Left ventricle myocardium inferior (tissue), 1 donor: ENCODE data around the gene GTF2H2. TPM values are rescaled to one million over a fixed set of nuclear protein-coding genes. Genes with fewer than 3 reads are reported as not detected.
"Not testable (repeated sequence)": the region's sequence is repeated elsewhere in the genome, so short reads cannot be mapped to it uniquely, and the experiment has no call there.

Experiments
- DNase-seq: peaks from one replicate; pipeline ENCODE4 v3.0.0-alpha.2; 2020
- H3K27ac ChIP-seq: fragments of 200-600 bp; replicated peaks from 2 replicates; pipeline ENCODE4 v1.8.0; 2021
- H3K27me3 ChIP-seq: fragments of 200-600 bp; 2 replicates; pipeline ENCODE4 v1.8.0; 2021; ENCODE audit warnings: low read depth
- H3K36me3 ChIP-seq: fragments of 200-600 bp; 2 replicates; pipeline ENCODE4 v1.8.0; 2021
- H3K4me1 ChIP-seq: fragments of 200-600 bp; 2 replicates; pipeline ENCODE4 v1.8.0; 2021
- H3K4me3 ChIP-seq: fragments of 200-600 bp; 2 replicates; pipeline ENCODE4 v1.8.0; 2021; ENCODE audit warnings: mild to moderate bottlenecking, moderate library complexity
- H3K9me3 ChIP-seq: fragments of 200-600 bp; replicated peaks from 2 replicates; pipeline ENCODE4 v1.8.0; 2021
- intact Hi-C: fragments of 100-400 bp; cut with micrococcal nuclease; formaldehyde crosslinking; loops from one replicate; pipeline ENCODE4 v1.11.0; 2022
- long read RNA-seq: library from polyadenylated mRNA; unstranded; transcript quantifications from one replicate; pipeline ENCODE4 v2.0.0, GENCODE V29; 2021
- total RNA-seq: library from RNA; stranded (reverse); fragmentation: NEBNext Ultra II Directional; extraction: Animal tissue kit (Norgen Biotek cat#: 25700); gene quantifications from one replicate; pipeline ENCODE4 v1.2.1, GENCODE V29; 2021
- donor health status: DM: no; HTN: yes; CAD: no; lungs with severe emphysema.

The GTF2H2 gene
- total RNA-seq = 14.1 TPM
- long read RNA-seq, full-length matches to known transcripts = 2 of 6 reads
- long read RNA-seq, partial matches to known transcripts = 1 of 6 reads
- long read RNA-seq, other reads (novel, unspliced or antisense) = 3 of 6 reads

GRCh38 chr5:71067262-71067928, at the start of gene GTF2H2:
GTF2H2 (minus strand) TSS chr5:71067676; CDS start chr5:71062763, 4,913 bp downstream.
- H3K27ac ChIP-seq, H3K9me3 ChIP-seq, H3K36me3 ChIP-seq, H3K27me3 ChIP-seq, H3K4me3 ChIP-seq, DNase-seq, H3K4me1 ChIP-seq, intact Hi-C loops: not testable (repeated sequence)

- H3K36me3 ChIP-seq, H3K27ac ChIP-seq, H3K9me3 ChIP-seq, H3K4me3 ChIP-seq, intact Hi-C loops, H3K4me1 ChIP-seq, H3K27me3 ChIP-seq, DNase-seq: not testable (repeated sequence)
Measured at GRCh38 chr5:71109730-71110275, 42.3 kb upstream of the GTF2H2 start.

GRCh38 chr5:71099996-71100395, 32.5 kb upstream of the GTF2H2 start:
- intact Hi-C loops, H3K36me3 ChIP-seq, DNase-seq, H3K27me3 ChIP-seq, H3K4me1 ChIP-seq, H3K9me3 ChIP-seq, H3K27ac ChIP-seq, H3K4me3 ChIP-seq: not testable (repeated sequence)

- H3K27ac ChIP-seq, H3K4me3 ChIP-seq, H3K4me1 ChIP-seq, intact Hi-C loops, H3K27me3 ChIP-seq, DNase-seq, H3K36me3 ChIP-seq, H3K9me3 ChIP-seq: not testable (repeated sequence)
Measured at GRCh38 chr5:71097930-71098203, 30.4 kb upstream of the GTF2H2 start.

DNA sequence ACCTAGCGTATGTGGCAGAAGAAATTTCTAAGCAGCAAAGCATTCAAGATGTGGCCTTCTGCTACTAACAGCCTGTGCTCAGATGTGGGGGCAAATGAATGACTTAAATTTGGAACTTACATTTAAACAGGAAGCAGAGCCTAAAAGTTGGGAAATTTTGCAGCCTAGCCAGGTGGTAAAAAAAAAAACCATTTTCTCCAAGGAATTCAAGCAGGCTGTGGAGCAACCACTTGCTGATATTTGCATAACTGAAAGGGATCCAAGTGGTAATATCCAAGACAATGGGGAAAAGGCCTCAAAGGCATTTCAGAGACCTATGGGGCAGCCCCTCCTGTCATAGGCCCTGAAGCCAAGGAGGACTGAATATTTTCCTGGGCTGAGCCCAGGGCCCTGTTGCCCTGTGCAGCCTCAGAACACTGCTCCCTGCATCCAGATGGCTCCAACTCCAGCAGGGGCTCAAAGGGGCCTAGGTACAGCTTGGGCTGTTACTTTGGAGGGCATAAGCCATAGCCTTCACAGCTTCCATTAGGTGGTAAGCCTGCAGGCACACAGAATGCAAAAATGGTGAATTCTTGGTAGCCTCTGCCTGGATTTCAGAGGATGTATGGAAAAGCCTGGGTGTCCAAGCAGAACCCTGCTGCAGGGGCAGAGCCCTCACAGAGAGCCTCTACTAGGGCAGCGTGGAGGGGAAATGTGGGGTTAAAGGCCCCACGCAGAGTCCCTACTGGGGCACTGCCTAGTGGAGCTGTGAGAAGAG, 29.9 kb upstream of the GTF2H2 start:
- H3K9me3 ChIP-seq, intact Hi-C loops, DNase-seq: not testable (repeated sequence)

GRCh38 chr5:71089773-71090172, 22.3 kb upstream of the GTF2H2 start:
- H3K4me3 ChIP-seq, H3K4me1 ChIP-seq, H3K27me3 ChIP-seq, DNase-seq, H3K36me3 ChIP-seq, intact Hi-C loops, H3K9me3 ChIP-seq, H3K27ac ChIP-seq: not testable (repeated sequence)

More for the DNA sequence above, 29.9 kb upstream of the GTF2H2 start:
- H3K4me1 ChIP-seq, H3K27ac ChIP-seq, H3K4me3 ChIP-seq, H3K27me3 ChIP-seq, H3K36me3 ChIP-seq: not testable (repeated sequence)

DNA sequence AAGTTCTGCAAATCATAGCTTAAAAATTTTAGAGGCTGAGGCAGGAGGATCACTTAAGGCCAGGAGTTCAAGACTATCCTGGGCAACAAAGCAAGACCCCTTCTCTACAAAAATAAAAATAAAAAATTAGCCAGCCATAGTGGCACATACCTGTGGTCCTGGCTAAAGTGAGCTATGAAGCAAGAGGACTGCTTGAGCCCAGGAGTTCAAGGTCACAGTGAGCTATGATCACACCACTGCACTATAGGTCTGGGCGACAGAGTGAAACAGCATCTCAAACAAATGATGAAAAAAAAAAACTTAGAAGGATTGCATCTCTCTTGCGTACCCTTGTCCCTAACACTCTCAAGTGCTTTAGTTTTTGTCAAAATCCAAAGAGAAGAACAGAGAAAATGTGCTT, 21.3 kb upstream of the GTF2H2 start:
- H3K27ac ChIP-seq, H3K4me3 ChIP-seq, intact Hi-C loops, H3K4me1 ChIP-seq, DNase-seq, H3K27me3 ChIP-seq, H3K9me3 ChIP-seq, H3K36me3 ChIP-seq: not testable (repeated sequence)

DNA sequence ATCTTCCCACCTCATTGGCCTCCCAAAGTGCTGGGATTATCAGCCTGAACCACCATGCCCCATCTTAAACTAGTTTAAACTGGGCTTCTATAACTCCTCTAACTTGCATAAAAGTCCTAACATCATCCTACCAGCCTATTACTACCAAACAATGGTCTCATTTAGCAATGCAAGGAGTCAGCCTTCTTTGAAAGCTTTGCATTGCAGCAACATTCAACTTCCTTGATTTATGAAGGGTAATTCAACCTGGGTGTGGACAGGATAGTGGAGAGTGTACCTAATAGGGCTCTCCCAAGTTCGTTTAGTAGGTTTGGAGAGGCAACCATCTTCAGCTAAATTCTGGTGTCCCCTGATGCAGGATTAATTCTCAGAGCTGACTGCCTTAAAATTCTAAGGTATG, 18.7 kb upstream of the GTF2H2 start:
- H3K9me3 ChIP-seq, H3K4me3 ChIP-seq: not testable (repeated sequence)

DNA sequence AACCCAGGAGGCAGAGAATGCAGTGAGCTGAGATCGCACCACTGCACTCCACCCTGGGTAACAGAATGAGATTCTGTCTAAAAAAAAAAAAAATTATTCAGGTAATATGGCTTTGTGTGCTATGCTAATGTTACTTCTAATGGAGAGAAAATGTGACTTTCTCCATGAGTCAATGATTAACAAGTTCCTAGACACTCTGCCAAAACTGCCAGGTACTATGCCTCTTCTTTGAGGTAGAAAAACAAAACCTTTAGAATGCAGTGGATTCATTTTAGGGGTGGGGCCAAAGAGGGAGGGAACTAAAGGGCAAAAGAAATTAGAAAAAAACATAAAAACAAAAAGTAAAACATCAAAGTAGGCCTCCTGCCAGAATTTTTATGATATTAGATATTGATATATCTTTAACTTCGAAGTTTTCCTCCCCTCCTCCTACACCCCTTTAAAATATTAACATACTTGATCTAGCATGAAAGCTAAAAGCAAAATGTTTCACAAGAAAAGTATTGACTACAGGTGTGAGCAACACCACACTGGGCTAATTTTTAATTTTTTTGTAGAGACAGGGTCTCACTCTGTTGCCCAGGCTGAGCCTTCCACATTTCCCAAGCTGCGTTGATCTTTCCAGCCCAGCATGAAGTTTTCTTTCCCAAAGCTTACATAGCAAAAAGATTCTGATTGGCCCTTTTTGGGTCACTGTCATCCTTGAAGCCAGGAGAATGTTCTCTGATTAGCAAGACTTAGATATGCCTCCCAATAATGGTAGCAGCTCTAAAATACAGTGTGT, 17.0 kb upstream of the GTF2H2 start:
- intact Hi-C loops = not testable (repeated sequence)

More for the DNA sequence above, 18.7 kb upstream of the GTF2H2 start:
- H3K27me3 ChIP-seq, H3K36me3 ChIP-seq, DNase-seq, H3K27ac ChIP-seq, H3K4me1 ChIP-seq, intact Hi-C loops: not testable (repeated sequence)

DNA sequence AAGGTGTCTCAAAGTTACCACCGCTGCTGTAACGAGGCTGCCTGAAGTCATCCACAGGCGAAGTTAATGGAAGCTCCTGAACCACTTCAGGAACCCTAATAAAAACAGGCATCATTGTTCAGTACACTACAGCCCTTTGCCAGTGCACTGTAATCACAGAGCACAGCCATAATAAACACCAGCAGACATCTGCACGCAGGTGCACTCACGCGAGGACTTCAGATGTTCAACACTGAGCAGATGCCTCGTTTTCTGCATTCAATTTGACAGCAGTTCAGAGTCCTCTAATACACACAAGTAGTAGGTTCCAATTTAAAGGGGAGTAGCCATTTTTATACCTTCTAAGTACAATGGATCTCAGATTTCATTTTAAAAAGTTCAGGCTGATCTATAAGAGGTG, 15.4 kb upstream of the GTF2H2 start:
- H3K4me3 ChIP-seq, intact Hi-C loops, H3K27ac ChIP-seq, H3K4me1 ChIP-seq, H3K36me3 ChIP-seq, DNase-seq, H3K9me3 ChIP-seq, H3K27me3 ChIP-seq: not testable (repeated sequence)

More for the DNA sequence above, 17.0 kb upstream of the GTF2H2 start:
- not testable (repeated sequence) for H3K27me3 ChIP-seq, H3K4me3 ChIP-seq, DNase-seq, H3K36me3 ChIP-seq, H3K4me1 ChIP-seq, H3K27ac ChIP-seq, H3K9me3 ChIP-seq

GRCh38 chr5:71082340-71082739, 14.9 kb upstream of the GTF2H2 start:
- H3K4me1 ChIP-seq, H3K27me3 ChIP-seq, DNase-seq, H3K4me3 ChIP-seq, H3K9me3 ChIP-seq, H3K36me3 ChIP-seq, intact Hi-C loops, H3K27ac ChIP-seq: not testable (repeated sequence)

GRCh38 chr5:71061322-71061721, 6.2 kb downstream of the GTF2H2 start:
- H3K4me1 ChIP-seq, H3K27me3 ChIP-seq, intact Hi-C loops, H3K4me3 ChIP-seq, H3K36me3 ChIP-seq, H3K9me3 ChIP-seq, H3K27ac ChIP-seq, DNase-seq: not testable (repeated sequence)

DNA sequence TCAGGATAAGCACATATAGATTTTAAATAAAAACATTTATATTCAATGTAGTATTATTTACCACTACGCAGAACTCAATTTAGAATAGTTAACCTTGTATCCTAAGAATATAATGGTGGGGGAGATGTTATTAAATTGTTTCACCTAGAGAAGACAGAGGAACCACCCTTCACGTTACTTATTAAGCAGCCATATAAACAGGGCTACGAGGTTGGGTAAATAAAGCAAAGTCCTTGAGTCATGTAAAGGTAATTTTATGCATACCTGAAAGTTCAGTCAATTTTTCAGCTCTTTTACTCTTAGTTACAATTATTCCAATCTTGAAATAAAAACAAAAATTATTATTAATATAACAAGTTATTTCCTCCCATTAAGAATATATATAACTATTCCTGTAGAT, 8.1 kb downstream of the GTF2H2 start:
- H3K36me3 ChIP-seq, H3K27ac ChIP-seq, H3K27me3 ChIP-seq, H3K9me3 ChIP-seq, intact Hi-C loops, H3K4me1 ChIP-seq, DNase-seq, H3K4me3 ChIP-seq: not testable (repeated sequence)
